ENCODE data around the gene PCNX3. TPM values are rescaled to one million over a fixed set of nuclear protein-coding genes. Genes with fewer than 3 reads are reported as not detected.

PCNX3 gene
- total RNA-seq, 1 donor from 2014 or later: 32.4 TPM

DNA sequence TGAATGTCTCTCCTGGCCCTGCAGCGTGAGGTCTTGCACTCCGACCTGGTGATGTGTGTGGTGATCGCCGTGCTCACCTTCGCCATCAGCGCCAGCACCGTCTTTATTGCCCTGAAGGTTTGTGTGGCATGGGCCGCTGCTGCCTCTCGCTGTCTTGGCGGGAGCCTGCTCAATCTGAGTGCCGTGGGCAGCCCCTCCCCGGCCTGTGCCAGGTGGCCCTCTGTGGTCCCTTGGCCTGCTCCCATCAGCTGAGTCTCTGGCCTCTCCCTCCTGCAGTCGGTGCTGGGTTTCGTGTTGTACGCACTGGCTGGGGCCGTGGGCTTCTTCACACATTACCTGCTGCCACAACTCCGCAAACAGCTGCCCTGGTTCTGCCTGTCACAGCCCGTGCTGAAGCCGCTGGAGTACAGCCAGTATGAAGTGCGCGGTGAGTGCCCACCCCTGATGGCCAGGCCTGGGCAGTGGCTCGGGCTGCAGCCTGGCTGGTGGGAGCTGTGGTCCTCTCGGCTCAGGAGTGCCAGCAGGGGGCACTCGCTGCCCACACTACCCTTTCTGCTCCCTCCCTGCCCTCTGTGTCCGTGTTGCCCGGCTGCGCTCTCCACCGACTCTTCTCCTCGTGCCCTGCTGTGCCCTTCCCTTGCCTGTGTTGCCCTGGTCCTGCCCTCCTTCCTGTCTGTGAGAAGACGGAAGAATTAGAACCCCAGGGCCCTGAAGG lies 10.2 kb downstream of the PCNX3 start:
- H3K4me1 ChIP-seq: peaks cover 14% of the 10 kb centered on the region
- intact Hi-C loops (cut with DNase I): no loop called here
- ATAC-seq: peak; percentile 74 to 80
- no peak overlapping the region for H3K27ac ChIP-seq
- H3K4me3 ChIP-seq: no peak overlapping the region
- no peaks in the 10 kb centered on the region for H3K27me3 ChIP-seq (ENCODE audit: low read depth)
- H3K9me3 ChIP-seq: no peaks in the 10 kb centered on the region
- TF ChIP-seq, protein P1, sequence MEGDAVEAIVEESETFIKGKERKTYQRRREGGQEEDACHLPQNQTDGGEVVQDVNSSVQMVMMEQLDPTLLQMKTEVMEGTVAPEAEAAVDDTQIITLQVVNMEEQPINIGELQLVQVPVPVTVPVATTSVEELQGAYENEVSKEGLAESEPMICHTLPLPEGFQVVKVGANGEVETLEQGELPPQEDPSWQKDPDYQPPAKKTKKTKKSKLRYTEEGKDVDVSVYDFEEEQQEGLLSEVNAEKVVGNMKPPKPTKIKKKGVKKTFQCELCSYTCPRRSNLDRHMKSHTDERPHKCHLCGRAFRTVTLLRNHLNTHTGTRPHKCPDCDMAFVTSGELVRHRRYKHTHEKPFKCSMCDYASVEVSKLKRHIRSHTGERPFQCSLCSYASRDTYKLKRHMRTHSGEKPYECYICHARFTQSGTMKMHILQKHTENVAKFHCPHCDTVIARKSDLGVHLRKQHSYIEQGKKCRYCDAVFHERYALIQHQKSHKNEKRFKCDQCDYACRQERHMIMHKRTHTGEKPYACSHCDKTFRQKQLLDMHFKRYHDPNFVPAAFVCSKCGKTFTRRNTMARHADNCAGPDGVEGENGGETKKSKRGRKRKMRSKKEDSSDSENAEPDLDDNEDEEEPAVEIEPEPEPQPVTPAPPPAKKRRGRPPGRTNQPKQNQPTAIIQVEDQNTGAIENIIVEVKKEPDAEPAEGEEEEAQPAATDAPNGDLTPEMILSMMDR (IDR thresholded peaks at IDR 0.05): peak; percentile 80
- peaks cover 96% of the 10 kb centered on the region for H3K36me3 ChIP-seq
- DNase-seq: peak; percentile 81

DNA sequence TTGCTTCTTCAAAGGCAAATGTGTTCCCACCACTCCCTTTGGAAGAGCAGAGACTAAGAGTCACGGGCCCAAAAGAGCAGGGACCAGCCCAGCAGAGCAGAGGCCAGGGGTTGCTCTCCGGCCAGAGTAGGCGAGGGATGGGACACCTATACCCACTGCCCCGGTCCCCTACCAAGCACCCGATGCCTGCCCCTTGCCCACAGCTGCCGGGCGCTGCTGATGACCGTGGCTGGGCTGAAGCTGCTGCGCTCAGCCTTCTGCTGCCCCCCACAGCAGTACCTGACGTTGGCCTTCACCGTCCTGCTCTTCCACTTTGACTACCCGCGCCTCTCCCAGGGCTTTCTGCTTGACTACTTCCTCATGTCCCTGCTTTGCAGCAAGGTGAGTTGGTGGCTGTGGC lies 11.6 kb downstream of the PCNX3 start:
- TF ChIP-seq, protein P1 (IDR thresholded peaks at IDR 0.05): no peak
- intact Hi-C loops (cut with DNase I): no loop called here
- H3K4me1 ChIP-seq: peaks cover 10% of the 10 kb centered on the region
- H3K27me3 ChIP-seq (ENCODE audit: low read depth): no peaks in the 10 kb centered on the region
- peaks cover 96% of the 10 kb centered on the region for H3K36me3 ChIP-seq
- ATAC-seq (no peak), DNase-seq (no peak)
- H3K9me3 ChIP-seq: no peaks in the 10 kb centered on the region
- H3K4me3 ChIP-seq: no peak overlapping the region
- no peak overlapping the region for H3K27ac ChIP-seq

DNA sequence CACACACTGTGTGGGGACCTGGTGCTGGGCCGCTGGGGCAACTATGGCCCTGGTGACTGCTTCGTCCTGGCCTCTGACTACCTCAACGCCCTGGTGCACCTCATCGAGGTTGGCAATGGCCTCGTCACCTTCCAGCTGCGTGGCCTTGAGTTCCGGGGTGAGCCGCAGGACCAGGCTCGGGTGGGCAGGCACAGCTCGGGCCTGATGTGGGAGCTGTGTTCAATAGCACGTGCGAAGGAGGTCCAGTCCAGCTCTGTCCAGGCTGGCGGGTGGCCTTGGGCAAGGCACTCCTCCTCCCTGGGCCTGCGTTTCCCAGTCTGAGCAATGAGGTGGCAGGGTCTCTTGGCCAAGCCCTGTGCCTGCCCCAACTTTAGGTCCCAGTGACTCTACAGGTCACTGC lies 14.0 kb downstream of the PCNX3 start:
- Histone ChIP-seq H3K4me1 (peaks cover 10% of the 10 kb centered on the region), H3K4me3 (no peak overlapping the region), H3K27ac (no peak overlapping the region), H3K27me3 (ENCODE audit: low read depth) (no peaks in the 10 kb centered on the region), H3K9me3 (no peaks in the 10 kb centered on the region), H3K36me3 (peaks cover 99% of the 10 kb centered on the region)
- no peak for ATAC-seq
- DNase-seq: no peak
- intact Hi-C loops (cut with DNase I): no loop called here
- TF ChIP-seq, protein P1 (IDR thresholded peaks at IDR 0.05): no peak

DNA sequence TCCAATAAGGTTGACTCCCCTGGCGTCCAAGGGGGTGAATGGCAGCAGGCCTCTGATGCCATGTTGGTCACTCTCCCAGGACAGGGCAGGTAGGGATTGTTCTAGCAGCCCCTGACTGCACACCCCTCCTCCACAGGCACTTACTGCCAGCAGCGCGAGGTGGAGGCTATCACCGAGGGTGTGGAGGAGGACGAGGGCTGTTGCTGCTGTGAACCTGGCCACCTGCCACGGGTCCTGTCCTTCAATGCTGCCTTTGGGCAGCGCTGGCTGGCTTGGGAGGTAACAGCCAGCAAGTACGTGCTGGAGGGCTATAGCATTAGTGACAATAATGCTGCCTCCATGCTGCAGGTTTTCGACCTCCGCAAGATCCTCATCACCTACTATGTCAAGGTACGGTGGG lies 14.6 kb downstream of the PCNX3 start:
- TF ChIP-seq, protein P1 (IDR thresholded peaks at IDR 0.05): no peak
- Histone ChIP-seq H3K4me1 (peaks cover 10% of the 10 kb centered on the region), H3K27ac (no peak overlapping the region), H3K4me3 (no peak overlapping the region), H3K9me3 (no peaks in the 10 kb centered on the region), H3K36me3 (peaks cover 99% of the 10 kb centered on the region), H3K27me3 (ENCODE audit: low read depth) (no peaks in the 10 kb centered on the region)
- DNase-seq (no peak), ATAC-seq (no peak)
- intact Hi-C loops (cut with DNase I): no loop called here

DNA sequence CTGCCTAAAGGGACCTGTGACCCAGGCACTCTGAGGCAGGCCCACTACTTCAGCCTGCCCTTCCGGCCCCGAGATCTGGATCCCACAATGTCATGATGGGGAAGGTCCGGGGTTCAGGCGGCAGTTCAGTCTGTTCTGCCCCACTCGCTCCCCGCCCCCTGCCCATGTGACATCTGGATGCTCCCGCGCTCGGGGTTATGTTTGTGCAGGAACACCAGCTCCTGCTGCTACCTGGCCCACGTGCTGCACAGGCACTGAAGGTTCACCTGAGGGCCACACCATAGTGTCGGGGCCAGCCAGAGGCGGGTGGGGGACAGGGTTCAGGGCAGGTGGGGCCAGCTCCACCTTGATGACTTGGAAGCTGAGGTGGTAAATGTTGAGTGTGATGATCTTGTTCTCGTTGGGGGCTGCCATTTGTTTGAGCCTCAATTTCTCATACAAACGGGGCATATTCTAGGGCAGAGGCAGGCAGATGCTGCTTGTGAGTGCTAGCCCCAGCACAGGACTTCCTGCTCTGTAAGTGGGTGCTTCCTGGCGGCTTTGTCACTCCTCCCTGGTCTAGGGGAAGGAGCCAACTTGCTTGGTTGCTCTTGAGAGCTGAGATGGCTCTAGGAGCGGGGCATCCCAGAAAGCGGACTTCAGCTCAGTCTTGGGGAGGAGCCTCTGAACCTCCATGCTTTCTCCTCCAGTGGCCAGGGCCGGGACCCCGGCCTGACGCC lies 18.0 kb downstream of the PCNX3 start:
- DNase-seq: no peak
- peaks cover 86% of the 10 kb centered on the region for H3K36me3 ChIP-seq

More for the DNA sequence above, 18.0 kb downstream of the PCNX3 start:
- Histone ChIP-seq H3K27ac (no peak overlapping the region), H3K9me3 (no peaks in the 10 kb centered on the region), H3K4me3 (no peak overlapping the region), H3K4me1 (peaks cover 13% of the 10 kb centered on the region), H3K27me3 (ENCODE audit: low read depth) (no peaks in the 10 kb centered on the region)
- TF ChIP-seq, protein P1 (IDR thresholded peaks at IDR 0.05): no peak
- intact Hi-C loops (cut with DNase I): no loop called here
- ATAC-seq: no peak
